ENCODE results near the gene STIM1.
"Not testable (repeated sequence)": the region's sequence is repeated elsewhere in the genome, so short reads cannot be mapped to it uniquely, and the experiment has no call there.

Gene STIM1

DNA sequence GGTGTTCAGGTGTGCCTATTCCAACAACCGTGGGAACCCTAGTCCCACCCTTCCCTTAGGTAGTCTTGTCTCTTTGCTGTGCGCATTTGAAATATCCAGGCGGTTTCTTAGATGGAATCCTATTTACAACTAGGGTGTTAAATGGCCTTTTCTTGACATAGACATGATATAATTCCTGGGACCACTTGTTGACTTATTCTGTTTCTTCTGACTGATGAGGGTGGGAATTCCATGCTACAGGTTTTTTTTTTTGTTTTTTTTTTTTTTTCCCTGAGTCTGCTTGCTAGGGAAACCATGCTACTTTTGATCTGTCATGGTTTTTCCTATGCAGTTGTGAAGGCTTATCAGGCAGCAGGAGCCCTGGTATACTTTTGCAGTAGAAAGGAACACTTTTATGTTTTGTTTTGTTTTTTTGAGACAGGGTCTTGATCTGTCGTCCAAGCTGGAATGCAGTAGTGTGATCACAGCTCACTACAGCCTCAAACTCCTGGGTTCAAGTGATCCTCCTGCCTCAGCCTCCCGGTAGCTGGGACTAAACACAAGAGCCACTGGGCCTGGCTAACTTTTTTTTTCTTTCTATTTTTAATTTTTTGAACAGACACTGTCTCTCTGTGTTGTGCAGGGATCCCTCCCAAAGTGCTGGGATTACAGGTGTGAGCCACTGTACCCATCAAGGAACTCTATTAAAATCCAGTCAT lies 1.5 kb downstream of the STIM1 start:
- DNase-seq = no peak

DNA sequence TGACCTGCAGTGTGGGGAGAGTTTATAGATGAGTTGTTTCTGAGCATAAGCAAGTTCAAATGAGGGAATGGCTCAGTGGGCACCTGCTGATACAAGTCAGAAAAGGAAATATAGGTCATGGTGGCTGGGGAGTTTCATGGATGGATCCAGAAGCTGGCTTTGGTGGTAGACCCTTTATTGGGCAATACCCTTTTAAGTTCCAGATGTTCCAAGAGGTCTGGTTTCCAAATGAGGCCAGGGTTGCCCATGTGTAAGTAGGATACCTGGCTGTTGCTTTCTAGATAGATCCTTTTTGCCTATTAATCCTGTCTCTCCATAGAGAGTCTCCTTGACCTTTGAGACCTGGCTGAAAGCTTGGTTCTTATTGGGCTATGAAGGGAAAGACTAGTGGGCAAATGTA lies 2.2 kb downstream of the STIM1 start:
- DNase-seq = no peak

DNA sequence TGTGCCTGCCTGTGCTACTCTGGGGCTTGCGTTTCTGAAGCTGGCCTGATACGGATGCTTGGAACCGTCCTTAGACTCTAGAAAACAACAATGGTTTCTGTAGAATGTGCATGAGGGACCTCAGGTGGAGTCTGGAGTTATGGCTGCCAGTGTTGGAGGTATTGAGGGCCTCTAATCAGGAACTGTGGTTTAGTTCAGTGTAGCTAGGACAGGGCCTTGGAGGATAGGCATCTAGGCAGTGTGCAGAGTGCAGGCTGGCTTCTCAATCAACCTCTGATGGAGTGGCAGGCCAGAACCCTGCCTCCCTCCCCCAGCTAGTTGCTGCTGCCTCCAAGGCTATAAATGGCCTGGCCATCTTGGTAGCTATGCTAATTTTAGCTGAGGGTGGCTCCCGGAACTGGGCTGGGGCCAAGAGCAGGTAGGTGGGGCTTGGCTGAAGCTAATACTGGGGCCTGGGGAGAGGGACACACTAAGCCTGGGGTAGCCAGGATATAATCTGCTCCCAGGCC lies 4.0 kb downstream of the STIM1 start:
- DNase-seq = no peak

DNA sequence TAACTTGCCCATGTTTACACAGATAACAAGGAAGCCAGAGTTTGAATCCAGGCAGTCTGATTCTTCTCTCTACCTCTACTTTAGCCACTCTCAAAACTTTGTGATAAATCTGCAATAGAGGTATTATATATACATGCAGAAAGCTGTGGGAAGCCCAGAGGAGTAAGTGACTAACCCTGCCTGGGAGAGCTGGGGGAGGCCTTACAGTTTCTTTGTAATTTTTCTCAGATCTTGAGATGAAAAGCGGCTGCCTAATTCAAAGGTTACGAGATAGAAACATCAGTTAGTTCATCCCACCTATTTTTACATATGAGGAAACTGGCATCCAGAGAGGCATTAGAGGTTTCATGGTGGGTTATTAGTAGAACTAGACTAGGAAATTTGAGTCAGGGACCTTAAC lies 4.9 kb downstream of the STIM1 start:
- no peak for DNase-seq

DNA sequence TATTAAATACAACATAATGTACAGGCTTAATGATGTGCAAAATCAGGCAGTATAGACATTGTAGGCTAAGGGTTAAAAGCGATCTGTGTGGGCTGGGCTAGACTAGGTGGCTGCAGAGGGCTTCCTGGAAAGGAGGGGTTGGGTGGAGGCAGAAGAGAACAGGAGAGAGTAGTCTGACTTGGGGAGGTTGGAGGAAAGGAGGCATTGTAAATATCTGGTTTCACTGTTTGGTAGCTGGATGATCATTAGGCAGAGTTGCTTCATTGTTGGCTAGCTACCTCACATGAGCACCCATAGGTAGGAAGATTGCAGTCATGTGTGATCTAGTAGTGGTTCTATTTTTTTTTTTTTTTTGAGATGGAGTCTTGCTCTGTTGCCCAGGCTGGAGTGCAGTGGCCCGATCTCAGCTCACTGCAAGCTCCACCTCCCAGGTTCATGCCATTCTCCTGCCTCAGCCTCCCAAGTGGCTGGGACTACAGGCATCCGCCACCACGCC lies 5.5 kb downstream of the STIM1 start:
- not testable (repeated sequence) for DNase-seq

DNA sequence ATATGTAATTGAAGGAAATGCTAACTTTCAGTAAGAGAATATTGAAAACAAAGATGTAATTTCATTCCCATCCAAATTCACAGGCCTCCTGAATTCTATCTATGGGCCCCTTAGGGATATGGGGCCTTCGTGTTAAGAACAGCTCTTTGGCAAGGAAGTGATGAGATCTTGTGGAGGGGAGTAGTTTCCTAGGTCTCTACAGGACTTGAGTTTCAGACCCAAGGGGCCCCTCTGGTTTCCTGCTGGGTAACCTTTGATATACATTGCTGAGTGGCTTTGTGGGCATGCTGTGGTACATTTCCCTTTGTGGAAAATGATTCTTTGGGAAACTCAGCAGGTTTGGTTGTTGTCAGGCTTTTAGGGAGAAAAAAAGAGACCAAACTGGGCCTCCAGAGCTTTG lies 6.2 kb downstream of the STIM1 start:
- no peak for DNase-seq

DNA sequence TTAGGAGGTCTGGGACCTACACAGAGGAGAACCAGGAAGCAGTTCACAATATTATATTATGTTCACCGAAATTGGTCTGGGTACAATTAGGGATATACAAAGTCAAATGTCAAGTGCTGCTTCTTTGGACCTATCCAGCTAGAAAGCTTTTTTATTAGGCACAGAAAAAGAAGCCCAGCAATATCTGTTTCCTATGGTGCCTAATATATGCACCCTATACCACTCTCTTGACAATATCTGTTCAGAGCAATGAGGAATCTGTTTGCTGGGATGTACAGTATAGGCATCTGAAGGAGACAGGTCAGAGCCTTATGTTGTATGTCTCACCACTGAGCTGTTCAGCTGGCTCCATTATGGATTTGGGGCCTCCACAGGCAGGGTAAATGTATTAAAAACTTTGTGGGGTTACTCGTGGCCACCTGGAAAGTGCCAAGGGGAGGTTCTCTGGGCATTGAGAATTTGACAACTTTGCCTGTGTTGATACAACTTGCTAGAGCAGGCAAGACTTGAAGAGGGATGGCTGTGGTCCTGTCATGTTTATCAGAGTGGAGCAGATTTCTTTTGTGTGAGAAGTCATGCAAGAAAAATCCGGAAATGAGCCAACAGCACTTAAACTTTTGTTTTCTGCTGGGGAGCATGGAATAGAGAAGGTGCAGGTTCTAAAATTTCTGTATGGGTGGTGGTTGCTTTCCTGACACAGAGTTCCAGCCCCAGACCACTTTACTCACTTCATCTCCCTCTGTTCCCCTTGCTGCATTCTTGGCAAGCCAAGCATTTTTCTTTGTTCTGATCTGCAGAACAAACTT lies 10.1 kb downstream of the STIM1 start:
- DNase-seq = no peak

DNA sequence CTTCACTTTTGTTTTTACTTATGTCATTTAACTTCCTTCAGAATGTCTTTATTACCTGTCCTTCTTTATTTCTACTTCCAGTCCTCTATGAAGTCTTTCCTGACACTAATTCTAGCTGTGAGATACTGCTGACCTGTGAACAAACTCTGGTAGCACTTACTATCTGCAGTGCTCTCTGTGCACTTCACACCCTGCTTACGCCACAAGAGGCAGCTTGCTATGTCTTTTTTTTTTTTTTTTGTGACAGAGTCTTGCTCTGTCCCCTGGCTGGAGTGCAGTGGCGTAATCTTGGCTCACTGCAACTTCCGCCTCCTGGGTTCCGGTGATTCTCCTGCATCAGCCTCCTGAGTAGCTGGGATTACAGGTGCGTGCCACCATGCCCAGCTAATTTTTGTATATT lies 10.7 kb downstream of the STIM1 start:
- peak; percentile 19 to 55 for DNase-seq

DNA sequence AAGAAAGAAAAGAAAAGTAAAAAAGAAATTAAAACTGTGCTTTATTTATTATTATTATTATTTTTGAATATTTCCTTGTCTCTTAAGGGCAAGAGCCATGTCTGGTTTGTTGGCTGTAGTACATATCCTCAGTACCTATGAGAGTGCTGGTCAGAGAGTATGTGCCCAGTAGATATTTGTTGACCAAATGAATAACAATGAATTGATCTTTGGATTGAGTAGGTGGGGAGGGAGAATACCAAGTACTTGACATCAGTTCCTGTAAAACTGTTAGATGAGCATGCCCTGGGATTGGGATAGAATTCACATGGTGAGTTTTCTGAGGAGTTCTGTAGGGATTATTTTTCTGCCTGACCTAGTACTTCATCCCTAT lies 11.4 kb downstream of the STIM1 start:
- DNase-seq = no peak

DNA sequence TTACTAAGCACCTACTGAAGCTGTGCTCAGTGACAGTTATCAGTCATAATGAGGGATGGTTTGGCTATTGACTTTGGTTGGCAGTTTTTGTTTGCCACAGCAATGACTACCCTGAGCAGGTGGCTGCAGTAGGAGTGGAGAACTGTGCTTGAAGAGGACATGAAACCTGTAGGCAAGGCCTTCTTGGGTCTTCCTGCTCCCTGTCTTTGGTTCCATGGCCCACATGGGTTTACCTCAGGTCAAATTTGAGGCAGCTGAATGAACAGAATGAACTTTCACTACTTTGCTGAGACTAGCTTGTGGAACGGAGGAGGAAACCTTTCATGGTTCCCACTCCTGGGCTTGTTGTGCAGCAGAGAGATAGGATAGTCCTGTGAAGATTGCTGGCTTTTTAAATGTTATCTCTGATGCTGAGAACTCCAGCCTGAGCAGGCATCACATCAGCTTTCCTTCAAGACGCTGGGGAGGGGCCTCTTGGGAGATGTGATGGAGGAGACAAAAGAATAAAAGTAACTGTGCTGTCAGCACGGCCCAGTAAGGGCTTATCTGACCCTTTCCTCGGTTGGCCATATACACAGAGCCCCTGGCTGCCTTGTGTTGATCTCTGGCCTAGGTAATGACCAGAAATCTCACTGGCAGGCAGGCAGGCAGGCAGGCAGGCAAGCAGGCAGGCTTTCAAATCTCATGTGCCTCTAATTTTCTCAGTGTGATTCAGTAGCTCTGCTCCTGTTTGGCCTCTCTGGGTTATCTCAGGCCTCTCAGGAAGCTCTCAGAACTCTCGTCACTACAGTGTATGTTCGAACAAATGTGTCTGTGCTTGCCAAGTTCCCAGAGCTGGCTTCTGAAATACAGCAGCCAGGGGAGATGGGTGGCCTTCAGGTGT lies 12.0 kb downstream of the STIM1 start:
- DNase-seq = no peak

DNA sequence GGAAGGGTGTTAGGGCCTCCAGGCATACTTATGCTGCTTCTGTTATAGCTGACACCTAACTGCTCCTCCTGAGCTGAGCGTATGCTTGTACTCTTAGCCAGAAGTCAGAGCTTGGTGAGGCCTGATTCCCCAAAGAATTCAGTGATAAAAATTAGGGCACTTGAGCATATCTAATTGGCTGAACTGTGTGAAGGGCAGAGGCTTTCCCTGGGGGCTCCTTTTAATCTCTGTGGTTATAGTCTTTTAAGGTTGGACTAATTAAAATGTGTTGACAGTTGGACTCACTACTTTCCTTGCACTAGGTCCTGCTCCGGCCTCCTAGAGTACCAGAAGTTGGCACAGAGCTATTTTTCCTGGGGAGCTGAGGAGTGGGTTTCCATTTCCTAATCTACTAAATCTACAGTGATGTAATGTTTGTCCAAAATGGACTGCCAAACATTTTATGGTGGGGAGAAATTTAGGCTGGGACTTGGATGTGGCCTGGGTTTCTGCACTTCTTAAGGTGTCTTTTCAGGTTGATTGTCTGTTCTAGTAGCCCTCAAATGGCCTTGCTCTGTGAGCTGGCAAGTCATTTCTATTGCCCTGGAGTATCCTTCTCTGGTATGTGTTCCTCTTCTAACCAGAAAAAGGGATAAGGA lies 18.4 kb downstream of the STIM1 start:
- no peak for DNase-seq

DNA sequence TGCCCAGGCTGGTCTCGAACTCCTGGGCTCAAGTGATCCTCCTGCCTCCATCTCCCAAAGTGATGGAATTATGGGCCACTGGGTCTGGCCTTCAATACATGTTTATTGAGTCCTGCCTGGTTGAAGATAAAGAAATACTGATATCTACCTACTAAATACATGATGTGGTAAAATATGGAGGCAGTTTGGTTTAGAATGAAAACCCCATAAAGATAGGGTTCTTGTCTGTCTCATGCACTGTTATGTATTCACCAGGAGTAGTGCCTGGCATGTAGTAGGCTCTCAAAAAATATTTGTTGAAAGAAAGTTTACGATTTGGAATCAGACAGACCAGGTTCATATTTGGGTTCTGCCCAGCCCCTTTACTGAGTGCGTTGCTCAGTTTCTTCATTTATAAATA lies 21.1 kb downstream of the STIM1 start:
- no peak for DNase-seq

DNA sequence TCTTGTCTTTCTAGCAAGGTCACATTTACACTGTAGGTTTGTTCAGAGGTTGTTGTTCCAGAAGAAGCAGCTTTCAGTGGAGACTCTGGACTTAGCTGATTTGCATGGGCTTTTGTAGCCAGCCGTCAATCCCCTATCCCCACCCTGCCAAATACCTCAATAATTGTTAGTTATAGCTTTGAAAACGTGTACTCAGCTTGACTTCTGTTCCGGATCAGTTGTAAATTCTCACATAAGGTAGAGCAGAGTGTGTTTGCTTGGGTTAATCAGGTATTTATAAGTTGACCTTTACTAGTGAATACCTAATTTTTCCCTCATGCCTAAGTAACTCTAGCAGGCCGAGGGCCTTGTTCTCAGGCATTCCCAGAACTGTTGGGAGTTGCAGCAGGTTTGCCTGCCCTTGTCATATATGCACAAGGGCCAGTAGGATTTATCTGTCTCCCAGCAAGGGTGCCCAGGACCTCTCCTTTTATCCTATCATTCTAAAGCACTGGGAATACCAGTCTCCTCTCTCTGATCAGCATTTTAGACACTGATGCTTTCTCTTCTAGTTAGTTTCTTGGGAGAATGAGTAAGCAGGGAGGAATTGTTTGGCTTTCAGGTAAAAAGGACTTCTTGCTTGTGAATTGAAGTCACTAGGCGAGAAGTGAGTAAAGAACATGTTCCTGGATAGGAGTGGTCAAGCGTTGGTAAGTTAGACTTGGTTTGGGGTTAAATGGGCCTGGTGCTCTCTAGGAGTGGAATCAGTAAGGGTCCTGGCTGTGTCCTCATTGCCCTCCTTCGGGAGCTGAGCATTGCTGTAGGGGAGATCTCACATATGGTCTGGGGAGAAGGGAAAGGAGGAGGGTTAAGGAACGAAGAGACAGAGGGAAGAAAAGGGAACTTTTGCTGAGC lies 22.1 kb downstream of the STIM1 start:
- DNase-seq = no peak

DNA sequence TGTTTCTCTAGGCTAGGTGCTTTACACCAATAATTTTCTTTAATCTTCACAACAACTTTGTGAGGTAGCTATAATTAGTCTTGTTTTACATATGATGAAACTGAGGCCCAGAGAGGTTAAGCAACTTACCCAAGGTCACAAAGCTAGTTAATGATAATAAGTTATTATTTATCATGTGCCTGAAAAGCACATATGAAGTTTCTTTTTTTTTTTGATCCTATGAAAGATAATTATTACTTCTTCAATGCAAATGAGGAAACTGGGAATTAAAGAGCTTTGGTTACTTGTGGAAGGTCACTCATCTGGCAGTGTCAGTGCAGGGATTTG lies 22.8 kb downstream of the STIM1 start:
- no peak for DNase-seq

DNA sequence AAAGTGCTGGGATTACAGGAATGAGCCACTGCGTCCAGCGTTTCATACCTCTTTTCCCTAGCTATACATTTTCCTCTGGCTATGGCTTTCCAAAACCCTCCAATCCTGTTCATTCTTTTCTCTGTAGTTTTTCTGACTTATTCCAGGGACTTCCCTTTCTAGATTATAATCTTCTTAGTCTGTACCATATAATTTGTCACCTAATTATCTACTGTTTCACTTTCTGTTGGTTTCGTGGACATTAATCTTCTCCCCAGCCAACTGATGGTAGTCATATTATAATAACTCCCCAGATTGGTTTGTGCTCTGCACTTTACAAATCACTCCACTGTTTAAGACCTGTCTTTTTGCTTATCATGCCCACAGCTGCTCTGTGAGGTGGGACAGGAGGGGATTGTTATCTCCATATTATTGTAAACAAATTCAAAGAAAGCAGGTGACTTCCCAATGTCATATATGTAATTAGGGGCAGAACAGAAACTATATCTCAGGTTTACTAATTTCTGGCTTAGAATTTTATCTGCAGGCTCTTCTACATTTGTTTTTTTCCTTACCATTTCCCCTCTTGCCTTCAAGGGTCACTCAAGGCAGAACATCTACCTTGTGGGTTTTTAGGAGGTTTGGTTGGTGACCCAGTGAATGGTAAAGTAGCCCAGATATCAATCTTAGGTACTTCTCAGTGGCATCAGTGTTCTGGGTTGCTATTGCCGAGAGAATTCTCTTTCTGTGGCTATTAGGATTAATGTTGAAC lies 23.9 kb downstream of the STIM1 start:
- DNase-seq = no peak

DNA sequence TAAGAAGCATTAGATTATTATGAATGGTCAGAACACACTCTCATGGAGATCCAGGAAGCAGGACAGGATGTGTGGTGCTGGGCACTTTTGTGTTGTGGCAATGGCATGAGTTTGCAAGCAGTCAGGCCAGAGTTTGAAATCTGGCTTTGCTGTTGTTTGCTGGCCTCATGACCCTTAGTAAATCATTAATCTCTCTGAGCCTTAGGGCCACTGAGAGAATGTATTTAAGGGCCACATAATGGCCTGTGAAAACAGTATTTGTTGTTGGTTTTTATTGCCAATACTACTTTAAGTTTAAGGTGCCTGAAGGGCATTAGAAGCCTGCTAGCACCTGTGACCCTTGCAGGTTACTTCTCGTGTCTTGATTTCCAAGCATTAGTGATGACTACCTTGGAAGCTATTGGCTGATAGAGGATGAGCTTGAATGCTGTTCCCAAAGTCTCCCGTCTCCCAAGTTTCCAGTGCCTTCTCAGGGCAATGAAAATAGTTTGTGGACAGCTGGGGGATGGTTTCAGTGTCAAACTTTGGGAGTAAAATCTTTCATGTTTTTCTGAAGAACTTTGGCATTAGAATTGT lies 24.6 kb downstream of the STIM1 start:
- no peak for DNase-seq

DNA sequence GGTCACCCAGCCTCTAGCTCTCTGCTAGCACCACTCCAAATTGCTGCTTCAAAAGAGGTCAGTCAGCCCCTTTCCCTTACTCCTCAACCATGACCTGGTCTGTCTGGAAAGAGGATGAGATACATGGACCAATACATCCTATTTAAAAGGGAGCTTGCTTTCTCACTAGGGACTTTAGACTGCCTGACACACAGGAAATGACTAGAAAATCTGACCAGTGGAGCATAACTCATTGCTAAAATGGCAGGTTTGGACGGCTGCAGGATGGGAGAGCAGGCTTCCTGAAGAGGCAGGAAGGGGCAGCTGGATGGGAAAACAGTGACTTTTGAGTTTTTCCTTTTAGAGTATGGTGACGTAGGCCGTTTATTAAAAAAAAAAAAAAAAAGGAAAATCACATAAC lies 25.3 kb downstream of the STIM1 start:
- DNase-seq = no peak

DNA sequence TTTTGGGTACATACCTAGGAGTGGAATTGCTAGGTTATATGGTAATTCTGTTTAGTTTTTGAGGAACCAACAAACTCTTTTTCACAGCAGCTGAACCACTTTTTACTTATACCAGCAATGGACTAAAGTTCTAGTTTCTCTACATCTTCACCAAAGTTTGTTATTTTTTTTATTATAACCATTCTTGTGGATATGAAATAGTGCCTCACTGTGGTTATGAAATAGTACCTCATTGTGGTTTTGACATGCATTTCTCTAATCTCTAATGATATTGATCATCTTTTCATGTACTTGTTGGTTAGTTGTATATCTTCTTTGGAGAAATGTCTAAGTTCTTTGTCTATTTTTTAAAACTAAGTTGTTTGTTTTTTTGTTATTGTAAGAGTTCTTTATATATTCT lies 27.2 kb downstream of the STIM1 start:
- no peak for DNase-seq

DNA sequence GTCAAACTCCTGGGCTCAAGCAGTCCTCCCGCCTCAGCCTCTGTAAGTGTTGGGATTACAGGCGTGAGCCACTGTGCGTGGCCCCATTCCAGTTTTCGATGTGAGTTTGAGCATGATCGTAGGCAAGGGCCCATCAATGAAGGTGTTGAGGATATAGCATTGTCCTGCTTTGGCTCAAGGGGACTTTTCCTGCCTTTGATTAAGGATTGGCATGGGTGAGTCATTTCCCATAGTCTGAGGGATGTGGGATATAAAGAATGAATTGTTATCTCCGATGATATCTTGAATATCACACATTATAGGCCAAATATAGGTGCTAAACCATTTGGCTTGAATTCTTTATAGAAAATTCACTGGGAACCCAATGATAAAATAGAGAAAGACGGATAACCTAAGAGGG lies 30.4 kb downstream of the STIM1 start:
- DNase-seq = no peak

DNA sequence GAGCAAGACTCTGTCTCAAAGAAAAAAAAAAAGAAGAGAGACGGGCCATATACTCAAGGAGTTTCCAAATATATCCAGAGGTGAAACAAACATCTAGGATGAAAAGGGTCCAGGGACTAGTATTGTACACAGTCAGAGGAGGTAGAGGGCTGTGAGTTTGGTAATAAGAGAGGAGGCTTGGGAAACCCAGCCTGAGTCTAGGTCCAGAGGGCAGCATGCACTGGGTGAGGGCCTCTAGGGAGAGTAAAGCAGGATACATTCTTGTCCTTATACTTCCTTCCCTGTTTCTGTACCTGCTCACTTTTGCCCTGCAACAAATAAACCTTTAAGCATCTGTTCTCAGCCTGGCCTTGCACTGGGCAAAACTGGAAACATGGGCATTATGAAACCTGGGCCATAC lies 31.5 kb downstream of the STIM1 start:
- no peak for DNase-seq

DNA sequence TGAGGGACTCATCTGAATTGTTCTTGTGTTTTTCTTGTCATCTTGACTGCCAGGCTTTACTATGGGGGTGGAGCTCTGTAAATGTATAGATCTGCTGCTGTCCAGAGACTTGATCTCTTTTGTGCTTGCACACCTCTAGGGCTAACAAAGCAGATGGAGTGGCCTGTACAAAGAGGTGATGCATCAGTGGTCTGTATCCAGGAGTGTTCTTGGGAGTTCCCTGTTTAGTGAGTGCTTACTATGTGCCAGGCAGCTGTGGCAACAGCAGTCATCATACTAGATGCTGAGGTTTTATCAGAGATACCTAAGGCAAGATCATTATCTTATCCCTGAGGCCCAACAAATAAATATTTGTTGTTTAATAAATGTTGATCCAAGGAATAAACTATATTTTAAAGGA lies 33.4 kb downstream of the STIM1 start:
- DNase-seq = no peak

Measured in inflammatory macrophage treated with lipopolysaccharide for 1 hour (primary cell).